HCT116 (cell line): ENCODE measurements around the gene RASA2. TPM values are rescaled to one million over a fixed set of nuclear protein-coding genes. Genes with fewer than 3 reads are reported as not detected.

ENCODE experiments used
- ATAC-seq: fragments of 200-7000 bp; cut with Tn5 transposase; 2 replicates; pipeline ENCODE4 v1.9.1; 2020; ENCODE audit warnings: mild to moderate bottlenecking, moderate library complexity
- BruUV-seq: library from RNA; stranded (reverse); fragments of 400-500 nt; replicated peaks from 2 replicates; lab custom pipeline; 2021; lab: Mats Ljungman, UMichigan
- CTCF ChIA-PET: fragments of 300-600 bp; sonication (Branson Sonifier 250); formaldehyde crosslinking; loops from one replicate; lab custom pipeline; 2021; ENCODE audit warnings: antibody characterized with exemption; lab: Charles Lee
- POLR2A ChIA-PET: fragments of 300-600, 350-600 bp; sonication (Branson Sonifier 250); formaldehyde crosslinking; loops from one replicate; lab custom pipeline; 2021; ENCODE audit warnings: antibody characterized with exemption; lab: Charles Lee
- RAD21 ChIA-PET, 2 experiments: fragments of 300-600 bp; sonication (Branson Sonifier 250); formaldehyde crosslinking; loops; one replicate each; lab custom pipeline; 2023; ENCODE audit warnings: low total read pairs in 2 of 2; ENCODE audit not compliant: uncharacterized antibody in 2 of 2, unreplicated experiment in 2 of 2, low non-redundant PET in 1 of 2; lab: Charles Lee
- DNase-seq: peaks from one replicate; pipeline ENCODE4 v3.0.0-alpha.2; 2010; ENCODE audit warnings: low read depth, low spot score
- H2AFZ ChIP-seq: fragments of 200-600 bp; shearing (Covaris generic), sonication (generic); 2 replicates; pipeline ENCODE4 v1.6.1; 2017; ENCODE audit warnings: low read depth, mixed run types, mixed read lengths, antibody characterized with exemption, low read length; ENCODE audit not compliant: poor library complexity, severe bottlenecking
- H3K27ac ChIP-seq: 2 replicates; pipeline ENCODE4 v1.5.1; 2012; ENCODE audit warnings: low read depth, low read length
- H3K27me3 ChIP-seq: fragments of 200-600 bp; sonication (generic); 2 replicates; pipeline ENCODE4 v1.6.1; 2016; ENCODE audit warnings: mixed run types, low read length, mixed read lengths; ENCODE audit not compliant: insufficient read depth
- H3K36me3 ChIP-seq, 2 experiments: fragments of 200-500 bp in 1 of 2; fragments of 200-600 bp in 1 of 2; sonication (Bioruptor generic) in 1 of 2; sonication (generic) in 1 of 2; 2 replicates each; pipeline versions ENCODE4 v1.5.1 to v1.6.1; 2014 to 2016; ENCODE audit warnings: low read length in 2 of 2, inconsistent platforms in 1 of 2, mixed read lengths in 1 of 2, mixed run types in 1 of 2; ENCODE audit not compliant: insufficient read depth in 2 of 2, control insufficient read depth in 1 of 2
- H3K4me1 ChIP-seq, 2 experiments: fragments of 200-600 bp in 1 of 2; sonication (generic) in 1 of 2; 2 replicates each; pipeline versions ENCODE4 v1.5.1 to v1.6.1; 2012 to 2017; ENCODE audit warnings: low read length in 2 of 2, inconsistent platforms in 1 of 2, mild to moderate bottlenecking in 1 of 2, mixed read lengths in 1 of 2, mixed run types in 1 of 2, moderate library complexity in 1 of 2; ENCODE audit not compliant: insufficient read depth in 2 of 2, control insufficient read depth in 1 of 2
- H3K4me2 ChIP-seq: fragments of 200-600 bp; sonication (generic); 2 replicates; pipeline ENCODE4 v1.6.1; 2017; ENCODE audit warnings: mixed run types, low read length, mixed read lengths
- H3K4me3 ChIP-seq, 2 experiments: fragments of 200-600 bp in 1 of 2; sonication (generic) in 1 of 2; replicated peaks in 1 of 2; 2 replicates each; pipeline ENCODE4 v1.5.1; 2011 to 2016; ENCODE audit warnings: low read length in 2 of 2, control low read depth in 1 of 2, low read depth in 1 of 2, mild to moderate bottlenecking in 1 of 2, mixed read lengths in 1 of 2, mixed run types in 1 of 2
- H3K79me2 ChIP-seq: fragments of 200-600 bp; sonication (generic); 2 replicates; pipeline ENCODE4 v1.6.1; 2017; ENCODE audit warnings: mild to moderate bottlenecking, mixed run types, low read length, moderate library complexity, mixed read lengths; ENCODE audit not compliant: insufficient read depth
- H3K9ac ChIP-seq: fragments of 200-600 bp; sonication (generic); 2 replicates; pipeline ENCODE4 v1.6.1; 2016; ENCODE audit warnings: low read length, mixed read lengths
- H3K9me2 ChIP-seq: fragments of 200-600 bp; sonication (generic), shearing (Covaris generic); 2 replicates; pipeline ENCODE4 v1.6.1; 2017; ENCODE audit warnings: mixed run types, mild to moderate bottlenecking, moderate library complexity; ENCODE audit not compliant: insufficient read depth
- H3K9me3 ChIP-seq, 2 experiments: fragments of 200-500 bp in 1 of 2; fragments of 200-600 bp in 1 of 2; sonication (Bioruptor generic) in 1 of 2; sonication (generic) in 1 of 2; 2 replicates each; pipeline ENCODE4 v1.6.1; 2014 to 2017; ENCODE audit warnings: low read length in 2 of 2, mixed read lengths in 2 of 2, inconsistent platforms in 1 of 2, low read depth in 1 of 2, mild to moderate bottlenecking in 1 of 2, mixed run types in 1 of 2, moderate library complexity in 1 of 2; ENCODE audit not compliant: control insufficient read depth in 1 of 2, insufficient read depth in 1 of 2
- H4K20me1 ChIP-seq: fragments of 200-600 bp; sonication (generic), shearing (Covaris generic); 2 replicates; pipeline ENCODE4 v1.6.1; 2017; ENCODE audit warnings: mixed run types, mild to moderate bottlenecking, moderate library complexity; ENCODE audit not compliant: insufficient read depth
- CBX3 ChIP-seq: IDR thresholded peaks from 2 replicates; pipeline ENCODE4 v1.6.1; 2012; ENCODE audit warnings: low read depth
- CEBPB ChIP-seq: IDR thresholded peaks from 2 replicates; pipeline ENCODE4 v1.6.1; 2012; ENCODE audit warnings: low read depth
- CTCF ChIP-seq, 3 experiments: fragments of 200-600 bp in 1 of 3; sonication (generic) in 1 of 3; IDR thresholded peaks in 2 of 3; conservative IDR thresholded peaks in 1 of 3; 2 replicates each; pipeline ENCODE4 v1.5.1; 2012 to 2017; ENCODE audit warnings: low read depth in 2 of 3, low read length in 2 of 3, antibody characterized with exemption in 1 of 3, borderline replicate concordance in 1 of 3, control low read depth in 1 of 3, mild to moderate bottlenecking in 1 of 3, mixed read lengths in 1 of 3, mixed run types in 1 of 3, moderate library complexity in 1 of 3; ENCODE audit not compliant: insufficient read depth in 1 of 3
- EGR1 ChIP-seq: IDR thresholded peaks from 2 replicates; pipeline ENCODE4 v1.6.1; 2012; ENCODE audit warnings: low read depth
- ELF1 ChIP-seq: IDR thresholded peaks from 2 replicates; pipeline ENCODE4 v1.6.1; 2012; ENCODE audit warnings: low read depth, borderline replicate concordance
- EZH2 ChIP-seq: fragments of 200-600 bp; sonication (generic); IDR thresholded peaks from 2 replicates; pipeline ENCODE4 v1.6.1; 2017; ENCODE audit warnings: antibody characterized with exemption, mixed run types
- FOSL1 ChIP-seq: IDR thresholded peaks from 2 replicates; pipeline ENCODE4 v1.6.1; 2012; ENCODE audit warnings: low read depth
- JUND ChIP-seq: IDR thresholded peaks from 2 replicates; pipeline ENCODE4 v1.6.1; 2012
- MAX ChIP-seq: IDR thresholded peaks from 2 replicates; pipeline ENCODE4 v1.6.1; 2012
- POLR2A ChIP-seq: IDR thresholded peaks from 2 replicates; pipeline ENCODE4 v1.7.0; 2011; ENCODE audit warnings: borderline replicate concordance; ENCODE audit not compliant: insufficient read depth, insufficient read length; ENCODE audit errors: extremely low read depth
- RAD21 ChIP-seq: IDR thresholded peaks from 2 replicates; pipeline ENCODE4 v1.6.1; 2012; ENCODE audit warnings: low read depth, mild to moderate bottlenecking
- REST ChIP-seq: IDR thresholded peaks from 2 replicates; pipeline ENCODE4 v1.6.1; 2012; ENCODE audit warnings: low read depth
- SIN3A ChIP-seq: IDR thresholded peaks from 2 replicates; pipeline ENCODE4 v1.6.1; 2012; ENCODE audit warnings: low read depth
- SP1 ChIP-seq: IDR thresholded peaks from 2 replicates; pipeline ENCODE4 v1.6.1; 2012; ENCODE audit warnings: low read depth
- SRF ChIP-seq: IDR thresholded peaks from 2 replicates; pipeline ENCODE4 v1.6.1; 2012; ENCODE audit warnings: low read depth
- YY1 ChIP-seq: IDR thresholded peaks from 2 replicates; pipeline ENCODE4 v1.6.1; 2011; ENCODE audit warnings: low read length, low read depth, moderate library complexity, mild to moderate bottlenecking; ENCODE audit not compliant: insufficient replicate concordance; ENCODE audit errors: extremely low read depth
- ZBTB33 ChIP-seq: IDR thresholded peaks from 2 replicates; pipeline ENCODE4 v1.6.1; 2011; ENCODE audit warnings: mild to moderate bottlenecking, low read length, moderate library complexity; ENCODE audit not compliant: insufficient replicate concordance; ENCODE audit errors: extremely low read depth
- ZFX ChIP-seq: fragments of 450-650 bp; IDR thresholded peaks from 2 replicates; pipeline ENCODE4 v1.6.1; 2017
- ZNF274 ChIP-seq: fragments of 200-500 bp; sonication (Bioruptor generic); IDR thresholded peaks from 2 replicates; pipeline ENCODE4 v1.6.1; 2014; ENCODE audit warnings: mild to moderate bottlenecking, low read depth, low read length, inconsistent platforms
- intact Hi-C: fragments of 100-400 bp; cut with micrococcal nuclease; formaldehyde crosslinking; loops from 2 replicates; pipeline ENCODE4 v1.10.0; 2022
- total RNA-seq: library from RNA; stranded (reverse); gene quantifications from one replicate; pipeline ENCODE4 v1.2.1, GENCODE V29; 2021; ENCODE audit not compliant: unreplicated experiment

Gene RASA2
- total RNA-seq, 1 experiment from 2014 or later: 12.8 TPM

GRCh38 chr3:141528800-141529199 lies 42.0 kb downstream of the RASA2 start:
- H3K4me1 ChIP-seq: no peaks in the 10 kb centered on the region
- no peaks in the 10 kb centered on the region for H4K20me1 ChIP-seq
- peaks cover 1% of the 10 kb centered on the region; the same call in 1 of the 2 replicates for H3K79me2 ChIP-seq
- ChIA-PET RAD21 (no interaction called here), CTCF (no interaction called here), POLR2A (no interaction called here)
- TF ChIP-seq ELF1 (no peak), MAX (no peak), SP1 (no peak), SRF (no peak), ZBTB33 (no peak), EGR1 (no peak), ZNF274 (no peak), EZH2 (no peak), ZFX (no peak), FOSL1 (no peak), POLR2A (no peak), YY1 (no peak), CEBPB (no peak), JUND (no peak), RAD21 (no peak), CBX3 (no peak), SIN3A (no peak), REST (no peak), CTCF (IDR thresholded peaks at IDR 0.05 in 2 of 3, conservative IDR thresholded peaks at IDR 0.05 in 1 of 3; ENCODE audit: borderline replicate concordance in 1 of 3, insufficient read depth in 1 of 3, low read depth in 2 of 3, low read length in 2 of 3) (no peak)
- no peaks in the 10 kb centered on the region for H3K9me3 ChIP-seq
- no peaks in the 10 kb centered on the region for H3K36me3 ChIP-seq
- DNase-seq (no peak), ATAC-seq (no peak)
- H3K4me2 ChIP-seq: no peak overlapping the region
- H3K27ac ChIP-seq: no peak overlapping the region
- no peaks in the 10 kb centered on the region for H3K9me2 ChIP-seq
- intact Hi-C loops: no loop called here
- H3K27me3 ChIP-seq: no peaks in the 10 kb centered on the region
- no peak overlapping the region for H2AFZ ChIP-seq
- no TSS peak for BruUV-seq
- H3K4me3 ChIP-seq: no peak overlapping the region
- no peak overlapping the region for H3K9ac ChIP-seq
